ENCODE data around the gene CSTF3.

The CSTF3 gene

DNA sequence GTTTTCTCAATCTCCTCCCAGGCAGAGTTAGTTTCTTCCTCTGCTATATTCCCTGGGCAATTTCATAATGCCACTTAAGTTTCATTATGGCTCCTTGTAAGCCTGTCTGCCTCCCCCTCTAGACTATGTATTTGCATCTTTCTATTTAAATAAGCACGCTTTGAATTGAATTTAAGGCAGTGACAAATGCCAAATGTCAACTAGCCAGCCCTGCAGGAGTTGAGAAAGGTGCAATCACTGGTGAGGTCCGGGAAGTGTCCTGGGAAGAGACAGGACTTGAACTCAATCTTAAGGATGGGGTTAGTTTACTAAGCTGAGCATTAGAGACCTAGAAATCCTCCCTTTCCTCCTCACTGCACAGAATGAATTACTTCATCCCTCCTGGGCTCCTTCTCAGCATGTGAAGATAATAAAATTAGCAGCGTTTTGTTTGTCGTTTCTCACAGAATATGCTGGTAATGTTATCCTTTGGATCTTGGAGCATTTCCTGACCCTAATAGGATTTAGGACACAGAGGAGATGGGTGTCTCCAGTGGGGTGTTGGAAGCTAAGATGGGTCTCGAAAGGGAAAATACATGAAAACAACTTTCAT, 120.3 kb downstream of the CSTF3 start:
- no peak for DNase-seq (ENCODE audit: low read depth)

DNA sequence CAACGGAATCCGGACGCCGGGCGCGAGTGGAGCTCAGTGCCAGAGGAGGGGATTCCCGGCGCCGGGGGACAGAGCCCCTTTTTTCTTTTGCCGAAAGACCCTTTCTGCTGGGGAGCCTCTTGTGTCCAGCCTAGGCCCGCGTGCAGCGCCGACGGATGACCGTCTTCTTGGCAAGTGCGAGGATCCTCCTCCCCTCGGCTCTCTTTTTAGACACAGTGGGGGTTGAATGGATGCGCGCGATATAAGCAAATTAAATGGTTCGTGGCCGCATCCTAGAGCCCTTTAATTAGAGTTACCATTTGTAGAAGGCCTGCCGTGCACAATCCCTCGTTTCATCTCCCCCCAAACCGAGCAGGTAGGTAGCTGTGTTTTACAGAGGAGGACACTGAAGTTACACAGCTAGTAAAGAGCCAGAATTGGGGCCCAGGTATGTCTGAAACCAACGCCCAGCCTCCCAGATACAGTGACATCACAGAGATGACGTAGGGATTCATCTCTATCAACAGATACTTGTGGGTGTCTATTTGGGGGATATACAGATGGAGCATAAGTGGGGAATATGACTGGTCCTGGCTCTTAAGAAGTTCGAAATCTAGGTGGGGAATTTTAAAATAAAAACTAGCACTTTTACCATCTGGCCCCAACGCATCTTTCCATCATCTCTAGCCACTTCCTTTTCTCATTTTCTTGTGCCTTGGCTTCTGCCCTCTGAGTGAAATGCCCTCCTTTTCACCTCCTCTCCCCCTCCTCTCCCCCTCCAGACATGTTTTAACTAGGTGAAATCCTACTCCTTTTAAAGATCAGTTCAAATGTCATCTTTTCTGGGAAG, 121.0 kb downstream of the CSTF3 start:
- DNase-seq (ENCODE audit: low read depth): no peak

DNA sequence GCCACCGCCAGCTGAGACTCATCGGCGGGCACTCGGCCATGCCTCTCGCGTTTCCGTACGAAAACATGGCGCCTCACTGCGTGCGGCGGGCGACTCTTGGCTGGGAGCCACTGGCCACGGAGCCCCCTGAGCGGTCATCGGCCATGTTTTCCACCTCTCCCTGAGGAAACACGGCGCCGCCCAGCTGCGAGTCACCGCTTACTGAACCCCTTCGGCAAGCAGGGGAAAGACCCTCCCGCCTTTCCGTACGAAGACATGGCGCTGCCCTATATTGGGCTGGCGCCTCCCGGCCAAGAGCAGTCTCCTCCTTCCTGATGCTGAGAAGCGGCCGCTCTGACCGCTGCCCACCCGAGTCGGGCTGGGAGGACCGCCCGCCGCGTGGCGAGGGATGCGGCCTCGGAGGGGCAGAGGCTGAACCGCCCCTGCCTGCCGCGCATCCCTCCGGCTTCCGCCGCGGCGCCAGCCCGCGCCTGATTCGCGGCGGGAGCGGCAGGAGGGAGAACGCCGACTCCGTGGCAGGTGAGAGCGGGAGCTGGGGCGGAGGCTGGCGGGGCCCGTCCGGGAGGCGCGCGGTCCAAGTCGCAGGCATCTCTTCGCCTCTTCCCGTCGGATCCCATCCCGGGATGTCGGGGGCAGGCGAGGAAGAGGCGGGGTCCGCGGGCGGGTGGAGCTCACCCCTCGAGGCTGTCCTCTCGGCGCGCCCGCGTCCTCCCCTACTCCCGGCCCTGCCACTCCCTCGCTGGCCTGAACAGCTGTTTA, 121.8 kb downstream of the CSTF3 start, which contains the start of gene TCP11L1:
TCP11L1 (plus strand) TSS at position 299 of the 759 bp plus-strand sequence. CDS start 4,202 bp downstream, outside the sequence.
- DNase-seq (ENCODE audit: low read depth): peak; percentile 72

DNA sequence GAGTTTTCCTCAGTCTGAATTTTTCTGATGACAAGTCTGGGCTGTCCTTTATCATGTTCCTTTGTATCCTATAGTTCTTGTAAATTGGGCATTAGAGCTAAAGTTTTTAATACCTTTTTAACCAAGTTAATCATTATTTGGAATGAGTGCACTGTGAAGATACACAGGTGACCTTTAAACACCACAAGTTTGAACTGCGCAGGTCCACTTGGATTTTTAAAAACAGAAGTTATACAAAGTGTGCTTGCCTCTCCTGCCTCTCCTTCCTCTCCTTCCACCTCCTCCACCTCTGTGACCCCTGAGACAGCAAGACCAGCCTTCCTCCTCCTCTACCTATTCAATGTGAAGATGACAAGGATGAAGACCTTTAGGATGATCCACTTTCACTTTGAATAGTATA, 126.3 kb downstream of the CSTF3 start:
- DNase-seq (ENCODE audit: low read depth): no peak
